Mesenteric fat pad (tissue), 1 donor: ENCODE results near the gene RBM4. TPM values are rescaled to one million over a fixed set of nuclear protein-coding genes. Genes with fewer than 3 reads are reported as not detected.
A peak's percentile ranks its signal among the peaks of the same experiment; 100 is the strongest.
"Not testable (repeated sequence)": the region's sequence is repeated elsewhere in the genome, so short reads cannot be mapped to it uniquely, and the experiment has no call there.

Experiments used
- DNase-seq: peaks from one replicate; pipeline ENCODE4 v3.0.0-alpha.2; 2020; ENCODE audit warnings: low spot score
- long read RNA-seq: library from polyadenylated mRNA; unstranded; transcript quantifications from one replicate; pipeline ENCODE4 v2.0.0, GENCODE V29; 2020
- total RNA-seq: library from RNA; stranded (reverse); fragmentation: NEBNext Ultra II Directional; extraction: Animal tissue kit (Norgen Biotek cat#: 25700); gene quantifications from one replicate; pipeline ENCODE4 v1.2.1, GENCODE V29; 2021
- donor health status: DM: yes; HTN: yes; CAD: no.

RBM4 gene, protein sequence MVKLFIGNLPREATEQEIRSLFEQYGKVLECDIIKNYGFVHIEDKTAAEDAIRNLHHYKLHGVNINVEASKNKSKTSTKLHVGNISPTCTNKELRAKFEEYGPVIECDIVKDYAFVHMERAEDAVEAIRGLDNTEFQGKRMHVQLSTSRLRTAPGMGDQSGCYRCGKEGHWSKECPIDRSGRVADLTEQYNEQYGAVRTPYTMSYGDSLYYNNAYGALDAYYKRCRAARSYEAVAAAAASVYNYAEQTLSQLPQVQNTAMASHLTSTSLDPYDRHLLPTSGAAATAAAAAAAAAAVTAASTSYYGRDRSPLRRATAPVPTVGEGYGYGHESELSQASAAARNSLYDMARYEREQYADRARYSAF
- 95.7 TPM for total RNA-seq
- long read RNA-seq, transcript RBM4-206 (2 exons, 1,548 nt), result minor isoform, 16 of 211 reads
- long read RNA-seq, transcript RBM4-204 (4 exons, 1,763 nt), result minor isoform, 22 of 211 reads
- long read RNA-seq, transcript RBM4-201 (4 exons, 1,694 nt), result major isoform, 141 of 211 reads
- long read RNA-seq, transcript RBM4-203 (3 exons, 921 nt), result minor isoform, 11 of 211 reads
- long read RNA-seq, partial matches to known transcripts, result 0 of 211 reads
- long read RNA-seq, other reads (novel, unspliced or antisense), result 14 of 211 reads

DNA sequence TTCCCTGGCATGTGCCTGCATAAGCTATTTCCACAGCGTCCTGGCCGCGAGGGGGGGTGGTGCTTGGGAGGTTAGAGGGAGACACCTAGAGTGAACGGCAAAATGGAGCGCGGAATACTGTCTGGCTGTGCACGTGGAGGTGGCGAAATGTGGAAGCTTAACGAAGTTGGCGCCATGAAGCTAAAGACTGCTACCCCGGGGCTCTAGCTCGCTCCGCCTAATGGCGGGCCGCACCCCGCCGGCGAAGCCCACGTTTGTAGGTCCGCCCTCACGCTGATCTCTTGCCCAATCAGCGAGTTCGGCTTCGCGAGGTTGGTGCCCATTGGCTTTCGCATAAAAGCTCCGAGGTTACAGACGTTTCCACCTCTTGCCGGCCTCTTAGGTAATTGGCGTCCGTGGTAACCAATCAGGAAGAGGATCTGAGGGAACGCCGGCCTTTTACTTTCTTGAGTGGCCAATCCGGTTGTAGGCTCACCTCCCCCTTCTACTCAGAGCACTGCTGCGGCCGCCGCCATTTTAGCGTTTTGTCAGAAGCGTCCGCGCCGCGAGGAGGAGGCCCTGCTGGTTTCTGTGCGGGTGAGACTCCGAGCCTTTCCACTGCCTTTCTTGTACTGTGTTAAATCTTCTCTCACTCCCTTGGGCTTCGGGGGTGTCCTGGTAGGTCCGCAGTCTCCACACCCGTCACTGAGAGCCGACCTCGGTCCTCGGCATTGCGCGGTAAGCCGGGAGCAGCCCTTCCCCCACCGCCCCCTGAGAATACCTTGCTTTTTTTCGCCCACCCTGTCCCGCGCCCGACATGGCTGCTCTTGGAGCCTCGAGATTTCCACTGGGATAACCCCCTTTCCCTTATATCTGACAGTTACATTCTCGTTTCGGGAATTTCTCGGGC lies at the start of gene RBM4:
TSS of gene RBM4 (plus strand) at position 527 of the 889 bp plus-strand sequence. CDS start 1,009 bp downstream, outside the sequence.
- peak; percentile 95 for DNase-seq

DNA sequence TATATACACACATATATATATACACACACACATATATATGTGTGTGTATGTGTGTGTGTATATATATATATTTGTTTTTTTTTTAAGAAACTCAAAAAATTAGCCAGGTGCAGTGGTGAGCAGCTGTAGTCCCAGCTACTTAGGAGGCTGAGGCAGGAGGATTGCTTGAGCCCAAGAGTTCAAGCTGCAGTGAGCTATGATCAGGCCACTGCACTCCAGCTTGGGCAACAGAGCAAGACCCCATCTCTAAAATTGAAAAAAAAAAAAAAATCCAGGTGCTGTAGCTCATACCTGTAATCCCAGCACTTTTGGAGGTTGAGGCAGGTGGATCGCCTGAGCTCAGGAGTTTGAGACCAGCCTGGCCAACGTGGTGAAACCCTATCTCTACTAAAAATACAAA lies 49.2 kb upstream of the RBM4 start:
- not testable (repeated sequence) for DNase-seq

DNA sequence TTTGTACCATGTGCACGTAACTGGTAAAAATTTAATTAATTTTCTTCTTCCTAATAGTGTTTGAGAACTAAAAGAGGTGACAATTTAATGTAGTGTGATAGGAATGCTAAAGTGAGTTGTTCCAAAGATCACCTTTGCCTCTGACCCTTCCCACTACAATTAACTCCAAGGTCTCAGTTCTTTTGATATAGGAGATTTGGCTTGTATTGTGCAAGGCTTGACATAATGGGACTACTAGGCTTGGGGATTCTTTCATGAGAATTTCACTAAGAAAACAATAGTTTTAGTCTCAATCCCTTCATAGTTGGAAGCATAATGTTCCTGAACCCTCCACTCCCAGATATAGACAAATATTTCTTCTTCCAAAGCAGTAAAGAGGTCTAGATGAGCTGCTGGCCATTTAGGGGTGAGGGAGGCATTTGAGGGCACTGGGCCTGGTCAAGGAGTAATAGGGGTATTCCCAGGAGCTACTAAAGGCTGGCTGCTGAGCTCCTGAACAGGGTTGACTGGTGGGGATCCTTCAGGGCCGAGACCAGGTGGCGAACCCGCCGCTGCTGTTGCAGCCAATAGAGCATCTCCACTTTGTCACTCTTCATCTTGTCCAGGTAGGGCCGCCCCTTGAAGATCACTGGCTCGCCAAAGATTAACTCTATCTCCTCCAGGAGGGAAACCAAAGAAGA lies 48.4 kb upstream of the RBM4 start:
- no peak for DNase-seq

DNA sequence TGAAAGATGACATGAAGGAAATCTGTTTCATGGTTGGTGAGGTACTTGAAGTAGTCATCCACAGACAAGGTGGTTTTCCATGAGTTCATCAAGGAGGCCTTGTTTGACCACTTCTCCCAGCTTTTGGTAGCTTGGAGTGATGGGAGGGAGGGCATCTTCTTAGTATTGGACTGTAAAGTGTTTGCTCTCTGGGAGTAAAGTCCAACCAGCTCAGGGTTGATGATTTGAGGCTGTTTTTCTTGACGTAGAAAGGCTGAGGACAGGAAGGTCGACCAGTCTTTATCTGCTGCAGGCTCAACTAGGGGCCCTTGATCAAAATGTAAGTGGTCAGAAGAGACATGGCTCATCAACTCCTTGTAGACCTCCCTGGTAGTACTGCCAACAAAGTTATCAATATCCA lies 47.3 kb upstream of the RBM4 start:
- DNase-seq, result no peak

DNA sequence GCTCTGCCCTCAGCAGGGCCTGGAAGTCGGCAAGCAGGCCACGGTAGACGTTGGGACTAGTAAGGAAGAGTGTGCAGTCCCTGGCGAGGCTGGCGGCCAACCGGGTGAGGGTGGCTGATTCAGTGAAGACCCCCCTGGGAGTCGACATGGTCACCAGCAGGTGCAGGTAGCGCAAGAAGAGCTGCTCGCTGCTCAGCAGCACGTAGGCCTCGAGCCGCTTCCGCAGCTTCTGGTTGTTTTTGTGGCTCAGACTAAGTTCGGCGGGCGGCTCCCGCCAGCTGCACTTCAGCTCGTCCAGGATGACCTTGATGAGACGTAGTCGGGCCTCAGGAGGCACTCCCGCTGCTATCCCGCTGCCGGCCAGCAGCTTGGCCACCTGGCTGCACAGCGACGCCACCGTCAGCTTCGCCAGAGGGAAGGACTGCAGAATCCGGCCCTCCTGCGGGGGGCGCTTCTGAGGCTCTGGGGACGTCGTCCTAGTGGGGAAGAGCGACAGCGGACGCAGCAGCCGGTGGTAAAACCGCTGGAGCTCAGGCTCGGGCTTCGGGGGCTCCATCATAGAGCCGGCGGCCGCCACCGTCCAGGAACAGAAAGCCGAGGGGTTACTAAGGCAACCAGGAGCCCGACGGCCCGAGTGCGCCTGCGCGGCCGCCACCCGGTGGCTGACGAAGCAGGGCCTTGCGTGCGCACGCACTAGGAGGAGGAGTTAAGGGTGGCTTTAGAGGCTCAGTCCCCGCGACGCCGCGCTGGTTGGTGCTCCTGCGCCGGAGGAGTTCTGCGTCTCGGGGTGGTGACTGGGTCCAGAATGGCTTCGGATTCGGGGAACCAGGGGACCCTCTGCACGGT lies 45.8 kb upstream of the RBM4 start, which contains the start of the genes CCDC87 and CCS:
TSS of gene CCDC87 (minus strand) at position 607 of the 846 bp plus-strand sequence. CDS start at position 559, 48 bp downstream.
TSS of gene CCS (plus strand) at position 729 of the 846 bp plus-strand sequence. CDS start at position 806, 77 bp downstream.
- DNase-seq, result peak; percentile 100

- no peak for DNase-seq
Observed at GRCh38 chr11:66593303-66593635, 45.2 kb upstream of the RBM4 start.

- DNase-seq, result no peak
Observed at GRCh38 chr11:66593650-66594049, 44.9 kb upstream of the RBM4 start.

DNA sequence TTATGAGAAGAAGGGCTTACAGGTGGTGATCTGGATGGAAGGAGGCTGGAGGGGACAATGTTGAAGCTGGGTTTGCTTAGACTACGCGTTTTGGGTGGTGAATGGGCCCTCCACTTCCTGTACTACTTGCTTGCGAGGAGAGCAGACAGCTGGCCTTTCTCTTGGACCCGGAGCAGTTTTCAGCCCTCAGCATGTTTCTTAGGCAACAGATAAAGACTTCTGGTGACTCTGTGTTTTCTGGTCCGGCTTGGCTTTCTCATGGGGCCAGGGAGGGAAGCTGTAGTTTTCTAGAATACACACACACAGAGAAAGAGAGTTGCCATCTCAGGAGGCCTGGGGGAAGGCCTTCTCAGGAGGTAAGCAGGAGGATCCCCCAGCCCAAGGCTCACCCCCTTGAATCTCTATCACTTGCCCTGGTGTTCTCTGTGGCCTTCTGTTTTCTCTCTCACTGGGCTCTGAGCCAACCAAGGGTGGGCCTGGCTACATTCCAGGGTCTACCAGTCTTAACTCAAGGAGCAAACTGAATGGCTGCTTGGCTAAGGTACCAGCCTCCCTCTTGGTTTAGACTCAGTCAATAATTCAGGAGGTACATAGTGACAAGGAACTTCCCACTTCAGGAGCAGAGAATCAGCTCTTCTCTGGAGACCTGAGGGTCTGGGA lies 43.1 kb upstream of the RBM4 start:
- DNase-seq, result no peak

GRCh38 chr11:66598993-66599392 lies 39.5 kb upstream of the RBM4 start:
- DNase-seq, result no peak

DNA sequence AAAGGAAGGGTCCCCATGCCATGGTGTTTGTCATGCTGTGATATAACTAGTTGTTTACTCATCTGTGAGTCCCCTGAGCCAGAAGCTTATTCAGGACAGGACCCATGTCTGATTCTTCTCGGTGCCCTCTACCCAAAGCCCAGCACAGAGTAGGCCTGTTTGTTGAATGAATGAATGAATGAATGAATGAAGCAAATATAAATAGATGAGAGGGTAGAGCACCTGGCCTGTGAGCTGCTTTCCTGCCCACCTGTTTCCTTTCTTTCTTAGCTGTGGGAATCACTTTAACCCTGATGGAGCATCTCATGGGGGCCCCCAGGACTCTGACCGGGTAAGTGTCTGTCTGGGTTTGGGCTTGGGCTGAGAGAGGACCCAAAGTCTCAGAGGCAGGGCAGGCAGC lies 38.3 kb upstream of the RBM4 start:
- no peak for DNase-seq

DNA sequence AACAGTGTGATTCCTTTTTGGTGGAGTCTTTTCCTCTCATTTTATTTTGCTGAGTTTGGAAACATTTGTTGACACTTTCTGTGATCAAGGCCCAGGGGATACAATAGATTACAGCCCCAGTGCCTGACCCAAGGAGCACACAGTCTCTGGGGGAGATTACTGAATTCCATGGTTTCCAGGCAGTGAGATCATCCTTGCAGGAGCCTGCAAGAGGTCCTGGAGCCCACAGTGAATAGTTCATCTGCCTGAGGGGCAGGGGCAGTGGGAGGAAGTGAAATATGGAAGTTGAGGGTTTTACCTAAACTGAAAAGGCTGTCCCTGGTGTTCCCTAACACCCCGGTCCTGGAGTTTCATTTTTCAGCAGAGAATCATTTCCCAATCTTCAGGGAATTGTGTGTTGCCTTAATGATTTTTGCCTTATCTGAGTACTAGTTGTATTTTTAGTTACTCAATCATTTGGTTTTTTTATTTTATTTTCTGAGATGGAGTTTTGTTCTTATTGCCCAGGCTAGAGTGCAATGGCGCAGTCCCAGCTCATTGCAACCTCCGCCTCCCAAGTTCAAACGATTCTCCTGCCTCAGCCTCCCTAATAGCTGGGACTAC lies 37.8 kb upstream of the RBM4 start:
- DNase-seq, result no peak

- no peak for DNase-seq
Observed at GRCh38 chr11:66603072-66603471, 35.4 kb upstream of the RBM4 start.

GRCh38 chr11:66604155-66604554 lies 34.3 kb upstream of the RBM4 start:
- DNase-seq, result no peak

DNA sequence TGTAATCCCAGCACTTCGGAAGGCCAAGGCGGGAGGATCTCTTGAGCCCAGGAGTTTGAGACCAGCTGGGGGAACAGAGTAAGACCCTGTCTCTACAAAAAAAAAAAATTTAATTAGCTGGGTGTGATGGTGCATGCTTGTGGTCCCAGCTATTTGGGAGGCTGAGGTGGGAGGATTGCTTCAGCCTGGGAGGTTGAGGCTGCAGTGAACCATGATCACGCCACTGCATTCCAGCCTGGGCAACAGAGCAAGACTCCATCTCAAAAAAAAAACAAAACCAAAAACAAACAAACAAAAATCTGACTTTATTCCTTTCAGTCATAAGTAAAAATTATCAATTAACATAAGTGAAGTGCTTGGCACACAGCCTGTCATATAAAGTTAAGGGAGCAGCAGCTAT lies 31.9 kb upstream of the RBM4 start:
- not testable (repeated sequence) for DNase-seq

GRCh38 chr11:66607126-66607834 lies 31.2 kb upstream of the RBM4 start:
- no peak for DNase-seq

- DNase-seq, result no peak
Observed at GRCh38 chr11:66609721-66610617, 28.5 kb upstream of the RBM4 start.

DNA sequence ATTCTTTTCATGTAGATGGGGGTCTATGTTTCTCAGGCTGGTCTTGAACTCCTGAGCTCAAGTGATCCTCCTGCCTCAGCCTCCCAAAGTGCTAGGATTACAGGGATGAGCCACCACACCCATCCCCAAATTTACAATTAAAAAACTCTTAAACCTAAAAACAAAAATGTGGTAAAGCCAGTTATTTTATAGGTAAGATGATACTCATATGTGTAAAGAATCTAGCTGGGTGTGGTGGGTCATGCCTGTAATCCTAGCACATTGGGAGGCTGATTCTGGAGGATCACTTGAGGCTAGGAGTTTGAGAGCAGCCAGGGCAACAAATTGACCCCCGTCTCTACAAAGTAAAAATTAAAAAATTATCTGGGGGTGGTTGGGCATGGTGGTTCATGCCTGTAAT lies 26.0 kb upstream of the RBM4 start:
- DNase-seq, result no peak
